ENCODE data around the gene IQGAP1. TPM values are rescaled to one million over a fixed set of nuclear protein-coding genes. Genes with fewer than 3 reads are reported as not detected.

The IQGAP1 gene
- total RNA-seq, 1 experiment from 2014 or later = 106 TPM

DNA sequence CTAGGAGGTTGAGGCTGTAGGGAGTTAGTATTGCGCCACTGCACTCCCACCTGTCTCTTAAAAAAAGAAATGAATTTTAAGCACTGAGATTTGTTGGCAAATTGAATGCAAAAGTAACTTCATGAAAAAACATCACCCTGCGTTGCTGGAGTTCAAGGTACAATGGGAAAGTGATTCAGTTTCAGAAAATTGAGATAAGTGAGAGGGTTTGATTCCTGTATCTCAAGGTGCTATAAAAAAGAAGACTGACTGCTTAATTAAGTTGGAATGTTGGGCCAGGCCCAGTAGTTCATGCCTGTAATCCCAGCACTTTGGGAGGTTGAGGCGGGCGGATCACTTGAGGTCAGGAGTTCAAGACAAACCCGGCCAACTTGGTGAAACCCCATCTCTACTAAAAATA is 39.1 kb downstream of the IQGAP1 start:
- no peak overlapping the region for H3K4me3 Mint-ChIP-seq
- ChIA-PET CTCF (no interaction called here), POLR2A (no interaction called here)
- H3K27me3 Mint-ChIP-seq (ENCODE audit: low read depth) = no peaks in the 10 kb centered on the region
- peaks cover 13% of the 10 kb centered on the region for H3K36me3 Mint-ChIP-seq
- H3K4me1 Mint-ChIP-seq = peaks cover 16% of the 10 kb centered on the region
- DNase-seq (ENCODE audit: low spot score) = no peak
- H3K9me3 Mint-ChIP-seq = no peaks in the 10 kb centered on the region
- H3K27ac Mint-ChIP-seq = peak overlapping the region; percentile 41; the same call in 1 of the 2 replicates
- TF ChIP-seq, protein P1, sequence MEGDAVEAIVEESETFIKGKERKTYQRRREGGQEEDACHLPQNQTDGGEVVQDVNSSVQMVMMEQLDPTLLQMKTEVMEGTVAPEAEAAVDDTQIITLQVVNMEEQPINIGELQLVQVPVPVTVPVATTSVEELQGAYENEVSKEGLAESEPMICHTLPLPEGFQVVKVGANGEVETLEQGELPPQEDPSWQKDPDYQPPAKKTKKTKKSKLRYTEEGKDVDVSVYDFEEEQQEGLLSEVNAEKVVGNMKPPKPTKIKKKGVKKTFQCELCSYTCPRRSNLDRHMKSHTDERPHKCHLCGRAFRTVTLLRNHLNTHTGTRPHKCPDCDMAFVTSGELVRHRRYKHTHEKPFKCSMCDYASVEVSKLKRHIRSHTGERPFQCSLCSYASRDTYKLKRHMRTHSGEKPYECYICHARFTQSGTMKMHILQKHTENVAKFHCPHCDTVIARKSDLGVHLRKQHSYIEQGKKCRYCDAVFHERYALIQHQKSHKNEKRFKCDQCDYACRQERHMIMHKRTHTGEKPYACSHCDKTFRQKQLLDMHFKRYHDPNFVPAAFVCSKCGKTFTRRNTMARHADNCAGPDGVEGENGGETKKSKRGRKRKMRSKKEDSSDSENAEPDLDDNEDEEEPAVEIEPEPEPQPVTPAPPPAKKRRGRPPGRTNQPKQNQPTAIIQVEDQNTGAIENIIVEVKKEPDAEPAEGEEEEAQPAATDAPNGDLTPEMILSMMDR (IDR thresholded peaks at IDR 0.05) = no peak
- TF ChIP-seq ATF1 (CRISPR knock-in tag; IDR thresholded peaks at IDR 0.05) (no peak), JAZF1 (CRISPR knock-in tag; IDR thresholded peaks at IDR 0.05) (no peak), NFATC4 (CRISPR knock-in tag; IDR thresholded peaks at IDR 0.05) (no peak), KAT7 (CRISPR knock-in tag; IDR thresholded peaks at IDR 0.05; ENCODE audit: borderline replicate concordance) (no peak), CBFB (CRISPR knock-in tag; IDR thresholded peaks at IDR 0.05; ENCODE audit: low read depth) (no peak), TEAD4 (CRISPR knock-in tag; IDR thresholded peaks at IDR 0.05) (no peak), EMX1 (CRISPR knock-in tag; IDR thresholded peaks at IDR 0.05) (no peak), CREM (CRISPR knock-in tag; IDR thresholded peaks at IDR 0.05) (no peak), ESRRA (CRISPR knock-in tag; IDR thresholded peaks at IDR 0.05; ENCODE audit: borderline replicate concordance) (no peak), ZNF263 (CRISPR knock-in tag; IDR thresholded peaks at IDR 0.05; ENCODE audit: low read depth) (no peak), NR3C1 (CRISPR knock-in tag; conservative IDR thresholded peaks at IDR 0.05; ENCODE audit: low read depth) (no peak), SOX15 (CRISPR knock-in tag; IDR thresholded peaks at IDR 0.05) (no peak)
- TF ChIP-seq, protein P2, sequence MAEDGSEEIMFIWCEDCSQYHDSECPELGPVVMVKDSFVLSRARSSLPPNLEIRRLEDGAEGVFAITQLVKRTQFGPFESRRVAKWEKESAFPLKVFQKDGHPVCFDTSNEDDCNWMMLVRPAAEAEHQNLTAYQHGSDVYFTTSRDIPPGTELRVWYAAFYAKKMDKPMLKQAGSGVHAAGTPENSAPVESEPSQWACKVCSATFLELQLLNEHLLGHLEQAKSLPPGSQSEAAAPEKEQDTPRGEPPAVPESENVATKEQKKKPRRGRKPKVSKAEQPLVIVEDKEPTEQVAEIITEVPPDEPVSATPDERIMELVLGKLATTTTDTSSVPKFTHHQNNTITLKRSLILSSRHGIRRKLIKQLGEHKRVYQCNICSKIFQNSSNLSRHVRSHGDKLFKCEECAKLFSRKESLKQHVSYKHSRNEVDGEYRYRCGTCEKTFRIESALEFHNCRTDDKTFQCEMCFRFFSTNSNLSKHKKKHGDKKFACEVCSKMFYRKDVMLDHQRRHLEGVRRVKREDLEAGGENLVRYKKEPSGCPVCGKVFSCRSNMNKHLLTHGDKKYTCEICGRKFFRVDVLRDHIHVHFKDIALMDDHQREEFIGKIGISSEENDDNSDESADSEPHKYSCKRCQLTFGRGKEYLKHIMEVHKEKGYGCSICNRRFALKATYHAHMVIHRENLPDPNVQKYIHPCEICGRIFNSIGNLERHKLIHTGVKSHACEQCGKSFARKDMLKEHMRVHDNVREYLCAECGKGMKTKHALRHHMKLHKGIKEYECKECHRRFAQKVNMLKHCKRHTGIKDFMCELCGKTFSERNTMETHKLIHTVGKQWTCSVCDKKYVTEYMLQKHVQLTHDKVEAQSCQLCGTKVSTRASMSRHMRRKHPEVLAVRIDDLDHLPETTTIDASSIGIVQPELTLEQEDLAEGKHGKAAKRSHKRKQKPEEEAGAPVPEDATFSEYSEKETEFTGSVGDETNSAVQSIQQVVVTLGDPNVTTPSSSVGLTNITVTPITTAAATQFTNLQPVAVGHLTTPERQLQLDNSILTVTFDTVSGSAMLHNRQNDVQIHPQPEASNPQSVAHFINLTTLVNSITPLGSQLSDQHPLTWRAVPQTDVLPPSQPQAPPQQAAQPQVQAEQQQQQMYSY (CRISPR knock-in tag; IDR thresholded peaks at IDR 0.05) = no peak
- TF ChIP-seq, protein P3, sequence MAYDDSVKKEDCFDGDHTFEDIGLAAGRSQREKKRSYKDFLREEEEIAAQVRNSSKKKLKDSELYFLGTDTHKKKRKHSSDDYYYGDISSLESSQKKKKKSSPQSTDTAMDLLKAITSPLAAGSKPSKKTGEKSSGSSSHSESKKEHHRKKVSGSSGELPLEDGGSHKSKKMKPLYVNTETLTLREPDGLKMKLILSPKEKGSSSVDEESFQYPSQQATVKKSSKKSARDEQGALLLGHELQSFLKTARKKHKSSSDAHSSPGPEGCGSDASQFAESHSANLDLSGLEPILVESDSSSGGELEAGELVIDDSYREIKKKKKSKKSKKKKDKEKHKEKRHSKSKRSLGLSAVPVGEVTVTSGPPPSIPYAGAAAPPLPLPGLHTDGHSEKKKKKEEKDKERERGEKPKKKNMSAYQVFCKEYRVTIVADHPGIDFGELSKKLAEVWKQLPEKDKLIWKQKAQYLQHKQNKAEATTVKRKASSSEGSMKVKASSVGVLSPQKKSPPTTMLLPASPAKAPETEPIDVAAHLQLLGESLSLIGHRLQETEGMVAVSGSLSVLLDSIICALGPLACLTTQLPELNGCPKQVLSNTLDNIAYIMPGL (CRISPR knock-in tag; IDR thresholded peaks at IDR 0.05) = no peak
- TF ChIP-seq, protein P4, sequence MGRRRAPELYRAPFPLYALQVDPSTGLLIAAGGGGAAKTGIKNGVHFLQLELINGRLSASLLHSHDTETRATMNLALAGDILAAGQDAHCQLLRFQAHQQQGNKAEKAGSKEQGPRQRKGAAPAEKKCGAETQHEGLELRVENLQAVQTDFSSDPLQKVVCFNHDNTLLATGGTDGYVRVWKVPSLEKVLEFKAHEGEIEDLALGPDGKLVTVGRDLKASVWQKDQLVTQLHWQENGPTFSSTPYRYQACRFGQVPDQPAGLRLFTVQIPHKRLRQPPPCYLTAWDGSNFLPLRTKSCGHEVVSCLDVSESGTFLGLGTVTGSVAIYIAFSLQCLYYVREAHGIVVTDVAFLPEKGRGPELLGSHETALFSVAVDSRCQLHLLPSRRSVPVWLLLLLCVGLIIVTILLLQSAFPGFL (CRISPR knock-in tag; IDR thresholded peaks at IDR 0.05; ENCODE audit: borderline replicate concordance) = no peak
- TF ChIP-seq, protein P5, sequence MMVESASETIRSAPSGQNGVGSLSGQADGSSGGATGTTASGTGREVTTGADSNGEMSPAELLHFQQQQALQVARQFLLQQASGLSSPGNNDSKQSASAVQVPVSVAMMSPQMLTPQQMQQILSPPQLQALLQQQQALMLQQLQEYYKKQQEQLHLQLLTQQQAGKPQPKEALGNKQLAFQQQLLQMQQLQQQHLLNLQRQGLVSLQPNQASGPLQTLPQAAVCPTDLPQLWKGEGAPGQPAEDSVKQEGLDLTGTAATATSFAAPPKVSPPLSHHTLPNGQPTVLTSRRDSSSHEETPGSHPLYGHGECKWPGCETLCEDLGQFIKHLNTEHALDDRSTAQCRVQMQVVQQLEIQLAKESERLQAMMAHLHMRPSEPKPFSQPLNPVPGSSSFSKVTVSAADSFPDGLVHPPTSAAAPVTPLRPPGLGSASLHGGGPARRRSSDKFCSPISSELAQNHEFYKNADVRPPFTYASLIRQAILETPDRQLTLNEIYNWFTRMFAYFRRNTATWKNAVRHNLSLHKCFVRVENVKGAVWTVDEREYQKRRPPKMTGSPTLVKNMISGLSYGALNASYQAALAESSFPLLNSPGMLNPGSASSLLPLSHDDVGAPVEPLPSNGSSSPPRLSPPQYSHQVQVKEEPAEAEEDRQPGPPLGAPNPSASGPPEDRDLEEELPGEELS (CRISPR knock-in tag; IDR thresholded peaks at IDR 0.05) = no peak
- TF ChIP-seq, protein P6, sequence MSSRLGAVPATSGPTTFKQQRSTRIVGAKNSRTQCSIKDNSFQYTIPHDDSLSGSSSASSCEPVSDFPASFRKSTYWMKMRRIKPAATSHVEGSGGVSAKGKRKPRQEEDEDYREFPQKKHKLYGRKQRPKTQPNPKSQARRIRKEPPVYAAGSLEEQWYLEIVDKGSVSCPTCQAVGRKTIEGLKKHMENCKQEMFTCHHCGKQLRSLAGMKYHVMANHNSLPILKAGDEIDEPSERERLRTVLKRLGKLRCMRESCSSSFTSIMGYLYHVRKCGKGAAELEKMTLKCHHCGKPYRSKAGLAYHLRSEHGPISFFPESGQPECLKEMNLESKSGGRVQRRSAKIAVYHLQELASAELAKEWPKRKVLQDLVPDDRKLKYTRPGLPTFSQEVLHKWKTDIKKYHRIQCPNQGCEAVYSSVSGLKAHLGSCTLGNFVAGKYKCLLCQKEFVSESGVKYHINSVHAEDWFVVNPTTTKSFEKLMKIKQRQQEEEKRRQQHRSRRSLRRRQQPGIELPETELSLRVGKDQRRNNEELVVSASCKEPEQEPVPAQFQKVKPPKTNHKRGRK (CRISPR knock-in tag; IDR thresholded peaks at IDR 0.05; ENCODE audit: borderline replicate concordance) = no peak
- TF ChIP-seq, protein P7, sequence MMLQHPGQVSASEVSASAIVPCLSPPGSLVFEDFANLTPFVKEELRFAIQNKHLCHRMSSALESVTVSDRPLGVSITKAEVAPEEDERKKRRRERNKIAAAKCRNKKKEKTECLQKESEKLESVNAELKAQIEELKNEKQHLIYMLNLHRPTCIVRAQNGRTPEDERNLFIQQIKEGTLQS (CRISPR knock-in tag; conservative IDR thresholded peaks at IDR 0.05) = no peak
- TF ChIP-seq, protein P8, sequence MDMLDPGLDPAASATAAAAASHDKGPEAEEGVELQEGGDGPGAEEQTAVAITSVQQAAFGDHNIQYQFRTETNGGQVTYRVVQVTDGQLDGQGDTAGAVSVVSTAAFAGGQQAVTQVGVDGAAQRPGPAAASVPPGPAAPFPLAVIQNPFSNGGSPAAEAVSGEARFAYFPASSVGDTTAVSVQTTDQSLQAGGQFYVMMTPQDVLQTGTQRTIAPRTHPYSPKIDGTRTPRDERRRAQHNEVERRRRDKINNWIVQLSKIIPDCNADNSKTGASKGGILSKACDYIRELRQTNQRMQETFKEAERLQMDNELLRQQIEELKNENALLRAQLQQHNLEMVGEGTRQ (CRISPR knock-in tag; IDR thresholded peaks at IDR 0.05) = no peak
- ATAC-seq = no peak

Measured in WTC11 (cell line).